Tibial nerve (tissue), 4 donors: ENCODE measurements around the gene NTNG1.

Source experiments
- CTCF ChIP-seq, 5 experiments: fragments of 200-600 bp in 3 of 5; fragments of 450-650 bp in 2 of 5; sonication (generic) in 3 of 5; IDR thresholded peaks; one replicate each; pipeline ENCODE4 v1.5.1; 2016 to 2019; ENCODE audit warnings: antibody characterized with exemption in 5 of 5, mild to moderate bottlenecking in 3 of 5, moderate library complexity in 2 of 5
- EP300 ChIP-seq, 2 donors: sonication (generic); formaldehyde crosslinking; IDR thresholded peaks; one replicate each; pipeline ENCODE4 v1.6.1; 2017; ENCODE audit warnings: antibody characterized with exemption in 2 of 2, mild to moderate bottlenecking in 1 of 2
- POLR2A ChIP-seq, 2 donors: fragments of 450-650 bp; IDR thresholded peaks; one replicate each; pipeline ENCODE4 v1.6.1; 2017; ENCODE audit warnings: antibody characterized with exemption in 2 of 2, mild to moderate bottlenecking in 2 of 2, moderate library complexity in 2 of 2

GRCh38 chr1:107273515-107273914 is 132.7 kb downstream of the NTNG1 start:
- no peak for TF ChIP-seq CTCF (IDR thresholded peaks at IDR 0.05)
- TF ChIP-seq POLR2A (IDR thresholded peaks at IDR 0.05): no peak
- no peak for TF ChIP-seq EP300 (IDR thresholded peaks at IDR 0.05)
